Stimulated activated naive CD4-positive, alpha-beta T cell (primary cell): Measurements from ENCODE around the gene ALX1.
"Not testable (repeated sequence)": the region's sequence is repeated elsewhere in the genome, so short reads cannot be mapped to it uniquely, and the experiment has no call there.

ENCODE experiments used
- DNase-seq, 6 experiments: peaks; one replicate each; lab custom pipeline; 2025; lab: John Stamatoyannopoulos, UW

ALX1 gene

DNA sequence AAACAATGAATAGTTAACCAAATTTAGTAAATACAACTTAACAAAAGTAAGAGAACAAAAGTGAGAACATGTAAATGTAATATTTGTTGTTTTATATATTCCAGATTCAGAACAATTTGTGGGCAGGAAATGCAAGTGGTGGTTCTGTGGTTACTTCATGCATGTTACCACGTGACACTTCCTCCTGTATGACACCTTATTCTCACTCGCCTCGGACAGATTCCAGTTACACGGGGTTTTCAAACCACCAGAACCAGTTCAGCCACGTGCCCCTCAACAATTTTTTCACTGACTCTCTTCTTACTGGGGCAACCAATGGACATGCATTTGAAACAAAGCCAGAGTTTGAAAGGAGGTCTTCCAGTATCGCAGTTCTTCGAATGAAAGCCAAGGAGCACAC, 21.0 kb downstream of the ALX1 start:
- DNase-seq = no peak

GRCh38 chr12:85308374-85308773, 28.4 kb downstream of the ALX1 start:
- no peak for DNase-seq

DNA sequence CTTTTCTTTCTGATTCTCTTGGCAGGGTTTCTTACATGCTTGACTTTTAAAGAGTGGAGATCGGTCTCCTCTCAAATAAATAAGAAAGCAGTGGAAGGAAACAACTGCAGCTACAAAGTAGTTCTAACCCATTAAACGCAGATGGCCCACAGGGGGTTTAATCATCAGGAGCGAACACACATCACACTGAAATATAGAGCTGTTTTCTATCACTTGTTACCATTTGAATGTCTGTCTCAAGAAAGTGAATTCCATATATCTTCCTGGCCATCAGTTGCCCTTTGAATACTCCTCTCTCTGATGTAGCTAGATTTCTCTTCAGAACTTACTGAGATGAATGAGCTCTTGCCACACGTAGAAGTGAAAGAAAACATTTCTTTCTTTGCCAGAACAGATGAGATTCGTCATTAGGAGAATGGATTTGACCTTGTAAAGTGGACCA, 29.1 kb downstream of the ALX1 start:
- DNase-seq = no peak

DNA sequence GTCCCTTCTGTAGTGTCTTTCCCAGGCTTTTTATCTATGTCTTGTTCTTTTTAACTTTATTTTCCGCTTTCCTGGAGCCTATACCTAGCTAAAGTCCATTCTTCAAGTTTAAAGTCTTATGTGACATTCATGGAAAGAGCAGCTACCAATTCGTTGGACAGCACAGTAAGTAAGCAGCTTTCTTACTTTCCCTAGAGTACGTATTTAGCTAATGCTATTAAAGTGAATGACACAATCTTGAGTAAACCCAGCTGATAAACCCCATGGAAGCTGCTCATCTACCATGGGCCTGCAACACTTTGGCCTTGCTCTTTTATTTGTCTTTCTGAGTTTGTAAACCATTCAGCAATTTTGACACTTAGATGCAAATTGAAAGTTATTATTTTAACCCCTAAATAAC, 30.0 kb downstream of the ALX1 start:
- no peak for DNase-seq

- DNase-seq = no peak
Measured at GRCh38 chr12:85310456-85311076, 30.5 kb downstream of the ALX1 start.

DNA sequence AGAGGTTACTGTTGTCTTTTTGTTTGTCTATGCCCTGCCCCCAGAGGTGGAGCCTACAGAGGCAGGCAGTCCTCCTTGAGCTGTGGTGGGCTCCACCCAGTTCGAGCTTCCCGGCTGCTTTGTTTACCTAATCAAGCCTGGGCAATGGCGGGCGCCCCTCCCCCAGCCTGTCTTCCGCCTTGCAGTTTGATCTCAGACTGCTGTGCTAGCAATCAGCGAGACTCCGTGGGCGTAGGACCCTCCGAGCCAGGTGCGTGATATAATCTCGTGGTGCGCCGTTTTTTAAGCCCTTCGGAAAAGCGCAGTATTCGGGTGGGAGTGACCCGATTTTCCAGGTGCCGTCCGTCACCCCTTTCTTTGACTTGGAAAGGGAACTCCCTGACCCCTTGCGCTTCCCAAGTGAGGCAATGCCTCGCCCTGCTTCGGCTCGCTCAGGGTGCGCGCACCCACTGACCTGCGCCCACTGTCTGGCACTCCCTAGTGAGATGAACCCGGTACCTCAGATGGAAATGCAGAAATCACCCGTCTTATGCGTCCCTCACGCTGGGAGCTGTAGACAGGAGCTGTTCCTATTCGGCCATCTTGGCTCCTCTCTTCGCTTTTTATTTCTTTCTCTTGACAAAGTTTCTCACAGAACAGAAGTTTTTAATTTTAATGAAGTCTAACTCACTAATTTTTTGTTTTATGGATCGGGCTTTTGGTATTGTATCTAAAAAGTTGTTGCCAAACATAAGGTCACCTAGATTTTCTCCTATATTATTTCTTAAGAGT, 38.0 kb downstream of the ALX1 start:
- DNase-seq = not testable (repeated sequence)

- DNase-seq = no peak
Measured at GRCh38 chr12:85322715-85323114, 42.7 kb downstream of the ALX1 start.

DNA sequence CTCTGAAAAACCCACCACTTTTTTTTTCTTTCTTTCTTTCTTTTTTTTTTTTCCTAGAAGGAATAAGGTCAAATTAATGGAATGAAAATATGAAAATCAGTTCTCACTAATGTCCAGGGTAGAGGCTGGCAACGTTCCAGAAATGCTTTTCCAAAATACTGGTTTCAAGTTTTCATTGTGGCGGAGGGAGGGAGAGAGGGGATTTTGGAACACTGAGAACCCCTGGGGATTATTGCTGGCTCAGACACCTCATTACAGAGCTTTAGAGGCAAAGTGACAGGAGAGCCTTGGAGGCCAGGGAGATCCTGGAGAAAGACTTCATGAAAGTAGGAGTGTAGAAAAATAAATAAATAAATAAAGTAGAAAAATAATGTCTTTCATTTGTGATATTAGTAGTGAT, 45.4 kb downstream of the ALX1 start:
- DNase-seq = no peak

DNA sequence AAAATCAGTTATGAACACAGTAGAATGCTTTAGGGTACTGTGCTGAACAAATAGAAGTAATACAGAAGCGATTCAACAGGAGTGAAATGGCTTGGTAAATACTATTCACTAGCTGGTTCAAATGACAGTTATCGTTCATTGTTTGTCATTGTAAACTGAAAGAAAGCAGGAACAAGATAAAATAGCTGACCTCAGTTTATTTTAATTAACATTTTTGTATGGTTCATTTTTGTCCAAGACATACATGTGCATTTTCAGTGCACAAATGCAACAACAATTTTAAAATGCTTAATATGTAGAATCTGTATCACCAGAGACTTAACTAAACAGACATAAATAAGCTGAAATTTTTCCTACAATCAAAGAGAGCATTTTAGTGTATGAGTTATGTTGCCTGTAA, 49.9 kb downstream of the ALX1 start:
- DNase-seq = no peak

DNA sequence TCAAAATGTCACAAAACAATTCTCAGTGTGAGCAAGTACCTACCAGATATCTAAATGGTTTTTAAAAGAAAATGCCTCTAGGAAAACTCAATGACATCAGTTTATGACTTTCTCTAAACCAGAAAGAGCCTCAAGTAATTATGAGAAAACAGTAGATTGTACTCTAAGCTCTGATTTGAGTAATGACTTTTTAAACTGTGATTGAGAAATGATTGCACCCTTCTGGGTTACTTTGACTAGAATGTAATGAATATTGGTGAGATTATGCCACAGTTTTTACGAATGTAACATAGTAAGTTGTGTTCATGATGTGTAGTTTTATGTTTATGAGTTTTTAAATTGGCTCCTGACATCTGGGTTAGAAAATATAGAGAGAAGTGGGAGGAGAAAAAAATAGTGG, 68.8 kb downstream of the ALX1 start:
- no peak for DNase-seq

- DNase-seq = no peak
Measured at GRCh38 chr12:85350356-85350755, 70.3 kb downstream of the ALX1 start.
